ENCODE measurements around the gene SCO2. TPM values are rescaled to one million over a fixed set of nuclear protein-coding genes. Genes with fewer than 3 reads are reported as not detected.
"Not testable (repeated sequence)": the region's sequence is repeated elsewhere in the genome, so short reads cannot be mapped to it uniquely, and the experiment has no call there.

Gene SCO2
- total and polyA plus RNA-seq, 5 donors from 2014 or later = 6.4 to 14.6 (median 8.2) TPM

DNA sequence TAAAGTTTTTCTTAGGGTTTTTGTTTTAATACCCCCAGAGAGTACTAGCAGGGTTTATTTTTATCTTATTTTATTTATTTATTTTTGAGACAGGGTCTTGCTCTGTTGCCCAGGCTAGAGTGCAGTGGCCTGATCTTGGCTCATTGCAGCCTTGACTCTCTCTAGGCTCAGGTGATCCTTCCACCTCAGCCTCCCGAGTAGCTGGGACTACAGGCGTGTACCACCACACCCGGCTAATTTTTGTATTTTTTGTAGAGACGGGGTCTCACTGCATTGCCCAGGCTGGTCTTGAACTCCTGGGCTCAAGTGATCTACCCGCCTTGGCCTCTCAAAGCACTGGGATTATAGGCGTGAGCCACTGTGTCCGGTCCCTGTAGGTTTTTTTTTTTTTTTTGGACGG, 5.2 kb downstream of the SCO2 start:
- not testable (repeated sequence) for H3K4me3 ChIP-seq (ENCODE audit: low read depth, low read length); H3K9me3 ChIP-seq (ENCODE audit: control insufficient read depth in 2 of 2, low read length in 2 of 2); ATAC-seq (ENCODE audit: low read depth in 2 of 2); H3K27me3 Mint-ChIP-seq; H3K9me3 Mint-ChIP-seq; DNase-seq; H3K27ac ChIP-seq (ENCODE audit: insufficient read depth, low read length, poor library complexity, severe bottlenecking); H3K36me3 Mint-ChIP-seq; H3K27me3 ChIP-seq (ENCODE audit: control insufficient read depth, insufficient read depth, low read length); H3K27ac Mint-ChIP-seq
- Mint-ChIP-seq H3K4me3 (peak overlapping the region in 2 of 4 donors; percentile 4 to 51), H3K4me1 (peaks cover 0 to 15% (median 7%) of the 10 kb centered on the region in 4 donors)
- H3K36me3 ChIP-seq (ENCODE audit: control insufficient read depth, insufficient read depth, low read length) = peaks cover 50% of the 10 kb centered on the region
- H3K4me1 ChIP-seq (ENCODE audit: control insufficient read depth, insufficient read depth, low read length, poor library complexity, severe bottlenecking) = peaks cover 13% of the 10 kb centered on the region

DNA sequence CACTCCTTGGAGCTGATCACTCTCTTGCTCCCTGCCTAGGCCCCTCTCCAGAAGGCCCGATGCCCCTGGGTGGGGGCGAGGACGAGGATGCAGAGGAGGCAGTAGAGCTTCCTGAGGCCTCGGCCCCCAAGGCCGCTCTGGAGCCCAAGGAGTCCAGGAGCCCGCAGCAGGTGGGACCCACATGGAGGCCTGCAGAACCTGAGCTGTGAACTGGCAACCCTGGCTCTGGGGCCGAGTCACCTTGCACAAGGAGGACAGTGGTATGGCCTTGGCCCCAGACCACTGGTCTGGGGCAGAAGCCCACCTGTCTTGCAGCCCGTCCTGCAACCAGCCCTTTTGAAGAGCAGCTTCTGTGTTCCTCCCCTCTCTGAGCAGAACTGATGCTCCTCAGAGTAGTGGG, 6.2 kb downstream of the SCO2 start:
- Histone ChIP-seq H3K27ac (ENCODE audit: insufficient read depth, low read length, poor library complexity, severe bottlenecking) (no peak overlapping the region), H3K27me3 (ENCODE audit: control insufficient read depth, insufficient read depth, low read length) (no peaks in the 10 kb centered on the region), H3K36me3 (ENCODE audit: control insufficient read depth, insufficient read depth, low read length) (peaks cover 50% of the 10 kb centered on the region), H3K9me3 (ENCODE audit: control insufficient read depth in 2 of 2, low read length in 2 of 2) (no peaks in the 10 kb centered on the region), H3K4me3 (ENCODE audit: low read depth, low read length) (no peak overlapping the region), H3K4me1 (ENCODE audit: control insufficient read depth, insufficient read depth, low read length, poor library complexity, severe bottlenecking) (peaks cover 3% of the 10 kb centered on the region)
- no peak for ATAC-seq (ENCODE audit: low read depth in 2 of 2)
- Mint-ChIP-seq H3K9me3 (no peaks in the 10 kb centered on the region), H3K27ac (no peak overlapping the region), H3K36me3 (peaks cover 11% of the 10 kb centered on the region), H3K4me3 (no peak overlapping the region), H3K27me3 (no peaks in the 10 kb centered on the region), H3K4me1 (peaks cover 0 to 15% (median 6%) of the 10 kb centered on the region in 4 donors)
- no peak for DNase-seq

DNA sequence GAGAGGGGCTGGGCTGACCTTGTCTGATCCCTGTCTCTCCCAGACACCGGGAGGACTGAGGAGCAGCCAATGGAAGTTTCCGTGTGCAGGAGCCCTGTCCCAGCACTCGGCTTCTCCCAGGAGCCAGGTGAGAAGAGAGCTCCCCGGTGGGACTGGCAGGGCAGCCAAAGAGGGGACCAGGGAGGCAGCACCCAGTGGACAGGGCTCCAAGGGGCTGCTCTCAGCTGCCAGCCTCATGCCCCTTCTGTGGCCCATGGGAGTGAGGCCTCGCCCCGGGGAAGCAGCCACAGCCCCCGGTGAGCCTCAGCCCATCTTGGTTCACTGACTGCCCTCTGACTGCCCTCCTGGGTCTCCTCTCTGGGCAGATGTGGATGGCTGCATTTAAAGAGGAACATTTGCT, 6.8 kb downstream of the SCO2 start:
- no peak overlapping the region for H3K4me3 Mint-ChIP-seq
- no peaks in the 10 kb centered on the region for H3K9me3 Mint-ChIP-seq
- no peak overlapping the region for H3K27ac ChIP-seq (ENCODE audit: insufficient read depth, low read length, poor library complexity, severe bottlenecking)
- H3K36me3 ChIP-seq (ENCODE audit: control insufficient read depth, insufficient read depth, low read length) = peaks cover 49% of the 10 kb centered on the region
- H3K36me3 Mint-ChIP-seq = peaks cover 11% of the 10 kb centered on the region
- no peak overlapping the region for H3K27ac Mint-ChIP-seq
- no peaks in the 10 kb centered on the region for H3K9me3 ChIP-seq (ENCODE audit: control insufficient read depth in 2 of 2, low read length in 2 of 2)
- no peaks in the 10 kb centered on the region for H3K4me1 ChIP-seq (ENCODE audit: control insufficient read depth, insufficient read depth, low read length, poor library complexity, severe bottlenecking)
- DNase-seq (no peak), ATAC-seq (ENCODE audit: low read depth in 2 of 2) (no peak)
- H3K4me1 Mint-ChIP-seq = peaks cover 0 to 18% (median 6%) of the 10 kb centered on the region in 4 donors
- H3K27me3 ChIP-seq (ENCODE audit: control insufficient read depth, insufficient read depth, low read length) = no peaks in the 10 kb centered on the region
- H3K27me3 Mint-ChIP-seq = no peaks in the 10 kb centered on the region
- no peak overlapping the region for H3K4me3 ChIP-seq (ENCODE audit: low read depth, low read length)

DNA sequence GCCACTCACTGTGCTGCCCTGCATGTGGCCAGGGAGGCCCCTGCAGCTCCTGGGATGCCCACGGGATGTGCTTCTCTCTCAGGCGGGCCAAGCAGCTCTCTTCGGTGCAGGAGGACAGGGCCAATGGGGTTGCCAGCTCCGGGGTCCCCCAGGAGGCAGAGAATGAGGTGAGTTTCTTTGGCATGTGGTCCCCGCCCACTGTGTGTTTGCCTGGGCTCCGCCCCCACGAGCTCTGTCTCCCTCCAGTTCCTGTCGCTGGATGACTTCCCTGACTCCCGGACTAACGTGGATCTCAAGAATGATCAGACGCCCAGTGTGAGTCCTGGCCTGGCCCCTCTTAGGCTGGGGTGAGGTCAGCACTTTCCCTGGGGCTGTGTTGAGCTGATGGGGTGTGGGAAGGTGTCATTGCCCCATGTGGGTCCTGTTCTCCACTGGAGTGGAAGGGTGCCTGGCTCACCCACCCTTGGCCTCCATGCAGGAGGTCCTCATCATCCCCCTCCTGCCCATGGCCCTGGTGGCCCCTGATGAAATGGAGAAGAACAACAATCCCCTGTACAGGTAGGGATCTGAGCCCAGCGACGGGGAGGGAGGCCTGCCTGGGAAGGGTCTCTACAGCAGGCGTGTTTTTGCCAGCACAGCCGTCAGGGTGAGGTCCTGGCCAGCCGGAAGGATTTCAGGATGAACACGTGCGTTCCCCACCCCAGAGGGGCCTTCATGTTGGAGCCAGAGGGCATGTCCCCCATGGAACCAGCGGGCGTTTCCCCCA, 7.7 kb downstream of the SCO2 start:
- H3K36me3 ChIP-seq (ENCODE audit: control insufficient read depth, insufficient read depth, low read length) = peaks cover 41% of the 10 kb centered on the region
- peaks cover 11% of the 10 kb centered on the region for H3K36me3 Mint-ChIP-seq
- H3K4me1 ChIP-seq (ENCODE audit: control insufficient read depth, insufficient read depth, low read length, poor library complexity, severe bottlenecking) = no peaks in the 10 kb centered on the region
- no peaks in the 10 kb centered on the region for H3K9me3 ChIP-seq (ENCODE audit: control insufficient read depth in 2 of 2, low read length in 2 of 2)
- H3K27me3 ChIP-seq (ENCODE audit: control insufficient read depth, insufficient read depth, low read length) = no peaks in the 10 kb centered on the region
- DNase-seq (no peak), ATAC-seq (ENCODE audit: low read depth in 2 of 2) (no peak)
- H3K4me3 ChIP-seq (ENCODE audit: low read depth, low read length) = no peak overlapping the region
- H3K27ac Mint-ChIP-seq = no peak overlapping the region
- H3K9me3 Mint-ChIP-seq = no peaks in the 10 kb centered on the region
- H3K4me3 Mint-ChIP-seq = no peak overlapping the region
- H3K27me3 Mint-ChIP-seq = no peaks in the 10 kb centered on the region
- peaks cover 0 to 23% (median 8%) of the 10 kb centered on the region in 4 donors for H3K4me1 Mint-ChIP-seq
- H3K27ac ChIP-seq (ENCODE audit: insufficient read depth, low read length, poor library complexity, severe bottlenecking) = no peak overlapping the region

DNA sequence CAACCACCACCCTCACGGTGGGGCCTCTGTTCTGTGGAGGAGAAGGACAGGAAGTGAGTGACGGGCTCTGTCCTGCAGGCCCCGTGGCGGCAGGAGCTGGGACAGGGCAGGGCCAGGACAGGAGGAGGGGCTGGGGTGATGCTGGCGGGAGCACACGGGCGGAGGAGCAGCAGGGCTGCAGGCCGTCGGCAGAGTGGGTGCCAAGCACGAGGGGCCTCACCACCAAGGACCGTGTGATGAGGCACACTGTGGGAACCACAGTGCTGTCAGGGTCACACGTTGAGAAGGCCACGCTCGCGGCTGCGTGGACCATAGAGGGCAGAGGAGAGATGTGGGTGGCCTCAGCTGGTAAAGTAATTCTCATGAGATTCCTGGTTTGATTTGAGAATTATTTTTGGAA, 8.5 kb downstream of the SCO2 start:
- no peak overlapping the region for H3K27ac Mint-ChIP-seq
- no peak overlapping the region for H3K4me3 ChIP-seq (ENCODE audit: low read depth, low read length)
- peaks cover 16% of the 10 kb centered on the region for H3K36me3 Mint-ChIP-seq
- H3K27ac ChIP-seq (ENCODE audit: insufficient read depth, low read length, poor library complexity, severe bottlenecking) = no peak overlapping the region
- peaks cover 37% of the 10 kb centered on the region for H3K36me3 ChIP-seq (ENCODE audit: control insufficient read depth, insufficient read depth, low read length)
- no peaks in the 10 kb centered on the region for H3K9me3 Mint-ChIP-seq
- no peak overlapping the region for H3K4me3 Mint-ChIP-seq
- no peak for DNase-seq
- H3K9me3 ChIP-seq (ENCODE audit: control insufficient read depth in 2 of 2, low read length in 2 of 2) = no peaks in the 10 kb centered on the region
- no peaks in the 10 kb centered on the region for H3K27me3 Mint-ChIP-seq
- H3K4me1 Mint-ChIP-seq = peaks cover 0 to 30% (median 8%) of the 10 kb centered on the region in 4 donors
- no peak for ATAC-seq (ENCODE audit: low read depth in 2 of 2)
- no peaks in the 10 kb centered on the region for H3K27me3 ChIP-seq (ENCODE audit: control insufficient read depth, insufficient read depth, low read length)
- H3K4me1 ChIP-seq (ENCODE audit: control insufficient read depth, insufficient read depth, low read length, poor library complexity, severe bottlenecking) = no peaks in the 10 kb centered on the region

DNA sequence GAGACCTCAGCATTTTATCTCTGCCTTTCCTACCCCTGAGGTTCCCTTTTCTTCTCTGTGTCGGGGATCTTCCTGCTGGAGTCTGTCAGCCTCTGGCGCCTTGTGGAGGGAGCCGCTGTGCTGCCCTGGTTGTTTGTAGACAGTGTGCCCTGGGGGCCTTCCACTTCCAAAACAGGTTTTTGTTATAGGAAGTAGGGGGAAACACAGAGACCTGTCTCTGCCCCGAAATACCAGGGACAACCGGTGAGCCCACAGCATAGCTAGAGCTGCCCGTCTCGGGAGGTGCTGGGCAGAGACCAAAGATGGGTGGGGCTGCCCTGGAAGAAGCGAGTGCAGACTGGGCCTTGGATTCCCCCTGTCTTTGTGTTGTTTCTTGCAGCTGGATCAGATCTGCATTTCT, 9.3 kb downstream of the SCO2 start:
- H3K4me1 ChIP-seq (ENCODE audit: control insufficient read depth, insufficient read depth, low read length, poor library complexity, severe bottlenecking) = no peaks in the 10 kb centered on the region
- H3K36me3 Mint-ChIP-seq = peaks cover 16% of the 10 kb centered on the region
- ATAC-seq (ENCODE audit: low read depth in 2 of 2) (no peak), DNase-seq (no peak)
- H3K4me3 Mint-ChIP-seq = peak overlapping the region in 2 of 4 donors; percentile 3 to 82
- no peaks in the 10 kb centered on the region for H3K27me3 ChIP-seq (ENCODE audit: control insufficient read depth, insufficient read depth, low read length)
- no peaks in the 10 kb centered on the region for H3K9me3 Mint-ChIP-seq
- no peak overlapping the region for H3K4me3 ChIP-seq (ENCODE audit: low read depth, low read length)
- H3K27ac ChIP-seq (ENCODE audit: insufficient read depth, low read length, poor library complexity, severe bottlenecking) = no peak overlapping the region
- no peaks in the 10 kb centered on the region for H3K9me3 ChIP-seq (ENCODE audit: control insufficient read depth in 2 of 2, low read length in 2 of 2)
- peaks cover 0 to 30% (median 8%) of the 10 kb centered on the region in 4 donors for H3K4me1 Mint-ChIP-seq
- H3K27me3 Mint-ChIP-seq = no peaks in the 10 kb centered on the region
- peaks cover 34% of the 10 kb centered on the region for H3K36me3 ChIP-seq (ENCODE audit: control insufficient read depth, insufficient read depth, low read length)
- no peak overlapping the region for H3K27ac Mint-ChIP-seq

DNA sequence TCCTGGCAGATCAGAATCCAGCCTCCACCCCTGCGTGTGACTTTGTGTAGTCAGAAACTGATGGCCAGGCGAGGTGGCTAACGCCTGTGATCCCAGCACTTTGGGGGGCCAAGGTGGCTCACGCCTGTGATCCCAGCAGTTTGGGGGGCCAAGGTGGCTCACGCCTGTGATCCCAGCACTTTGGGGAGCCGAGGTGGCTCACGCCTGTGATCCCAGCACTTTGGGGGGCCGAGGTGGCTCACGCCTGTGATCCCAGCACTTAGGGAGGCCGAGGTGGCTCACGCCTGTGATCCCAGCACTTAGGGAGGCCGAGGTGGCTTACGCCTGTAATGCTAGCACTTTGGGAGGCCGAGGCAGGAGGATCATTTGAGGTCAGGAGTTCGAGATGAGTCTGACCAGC, 12.2 kb downstream of the SCO2 start:
- H3K9me3 Mint-ChIP-seq = no peaks in the 10 kb centered on the region
- Histone ChIP-seq H3K9me3 (ENCODE audit: control insufficient read depth in 2 of 2, low read length in 2 of 2) (no peaks in the 10 kb centered on the region), H3K27ac (ENCODE audit: insufficient read depth, low read length, poor library complexity, severe bottlenecking) (no peak overlapping the region), H3K4me1 (ENCODE audit: control insufficient read depth, insufficient read depth, low read length, poor library complexity, severe bottlenecking) (peaks cover 13% of the 10 kb centered on the region), H3K36me3 (ENCODE audit: control insufficient read depth, insufficient read depth, low read length) (peaks cover 17% of the 10 kb centered on the region), H3K4me3 (ENCODE audit: low read depth, low read length) (no peak overlapping the region), H3K27me3 (ENCODE audit: control insufficient read depth, insufficient read depth, low read length) (no peaks in the 10 kb centered on the region)
- no peak overlapping the region for H3K4me3 Mint-ChIP-seq
- ATAC-seq (ENCODE audit: low read depth in 2 of 2) (no peak), DNase-seq (no peak)
- H3K4me1 Mint-ChIP-seq = peaks cover 0 to 42% (median 21%) of the 10 kb centered on the region in 4 donors
- H3K27ac Mint-ChIP-seq = no peak overlapping the region
- peaks cover 4% of the 10 kb centered on the region for H3K27me3 Mint-ChIP-seq
- peaks cover 10% of the 10 kb centered on the region for H3K36me3 Mint-ChIP-seq

DNA sequence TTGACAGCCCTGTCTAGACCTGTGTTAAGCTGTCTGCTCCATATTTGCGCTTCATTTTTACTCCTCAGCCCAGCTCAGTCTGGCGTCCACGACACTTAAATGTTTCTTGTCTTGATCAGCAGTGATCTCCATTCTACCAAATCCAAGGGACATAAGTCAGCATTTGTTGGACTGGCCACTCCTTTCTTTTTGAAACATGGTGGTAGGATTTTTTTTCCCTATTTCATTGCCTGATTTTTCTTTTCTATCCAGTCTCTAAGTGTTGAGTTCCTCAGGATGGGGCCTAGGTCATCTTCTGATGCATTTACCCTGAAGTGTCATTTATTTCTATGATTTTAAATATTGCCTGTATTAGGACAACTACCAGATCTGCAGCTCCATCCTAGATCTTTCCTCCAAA, 16.5 kb downstream of the SCO2 start:
- Mint-ChIP-seq H3K4me3 (peak overlapping the region; percentile 92 to 97 (median 93)), H3K9me3 (no peaks in the 10 kb centered on the region), H3K27ac (peak overlapping the region; percentile 94 to 99 (median 99)), H3K36me3 (peaks cover 5% of the 10 kb centered on the region), H3K27me3 (peaks cover 4% of the 10 kb centered on the region), H3K4me1 (peaks cover 0 to 39% (median 16%) of the 10 kb centered on the region in 4 donors)
- H3K27me3 ChIP-seq (ENCODE audit: control insufficient read depth, insufficient read depth, low read length) = no peaks in the 10 kb centered on the region
- H3K4me1 ChIP-seq (ENCODE audit: control insufficient read depth, insufficient read depth, low read length, poor library complexity, severe bottlenecking) = peaks cover 29% of the 10 kb centered on the region
- H3K36me3 ChIP-seq (ENCODE audit: control insufficient read depth, insufficient read depth, low read length) = peaks cover 9% of the 10 kb centered on the region
- peak overlapping the region; percentile 95 for H3K27ac ChIP-seq (ENCODE audit: insufficient read depth, low read length, poor library complexity, severe bottlenecking)
- no peaks in the 10 kb centered on the region for H3K9me3 ChIP-seq (ENCODE audit: control insufficient read depth in 2 of 2, low read length in 2 of 2)
- ATAC-seq (ENCODE audit: low read depth in 2 of 2) (no peak), DNase-seq (no peak)
- peak overlapping the region; percentile 82 for H3K4me3 ChIP-seq (ENCODE audit: low read depth, low read length)
